HUES64 (cell line): Measurements from ENCODE around the gene ATP11A.

ENCODE experiments used
- H3K27ac ChIP-seq: 2 replicates; pipeline ENCODE4 v1.7.0; 2013; ENCODE audit warnings: low read depth, low read length, inconsistent platforms
- H3K27me3 ChIP-seq: 2 replicates; pipeline ENCODE4 v1.6.1; 2013; ENCODE audit warnings: mild to moderate bottlenecking, low read length; ENCODE audit not compliant: insufficient read depth
- H3K36me3 ChIP-seq: 2 replicates; pipeline ENCODE4 v1.6.1; 2013; ENCODE audit warnings: mild to moderate bottlenecking, low read length; ENCODE audit not compliant: insufficient read depth
- H3K4me1 ChIP-seq: 2 replicates; pipeline ENCODE4 v1.6.1; 2013; ENCODE audit warnings: mild to moderate bottlenecking, low read length, moderate library complexity; ENCODE audit not compliant: insufficient read depth
- H3K4me3 ChIP-seq: 2 replicates; pipeline ENCODE4 v1.5.1; 2013; ENCODE audit warnings: mild to moderate bottlenecking, low read length, moderate library complexity
- H3K9ac ChIP-seq: 2 replicates; pipeline ENCODE4 v1.6.1; 2013; ENCODE audit warnings: mild to moderate bottlenecking, low read depth, low read length
- H3K9me3 ChIP-seq: 2 replicates; pipeline ENCODE4 v1.6.1; 2013; ENCODE audit warnings: low read depth, low read length; ENCODE audit not compliant: insufficient read depth
- WGBS: fragments of 150-250, 120-280 bp; methylation state at CpG from one replicate; pipeline ENCODE4 v1.1.7; 2013; ENCODE audit warnings: missing lambda C conversion rate; 5-methylcytosine and 5-hydroxymethylcytosine counted together

ATP11A gene

DNA sequence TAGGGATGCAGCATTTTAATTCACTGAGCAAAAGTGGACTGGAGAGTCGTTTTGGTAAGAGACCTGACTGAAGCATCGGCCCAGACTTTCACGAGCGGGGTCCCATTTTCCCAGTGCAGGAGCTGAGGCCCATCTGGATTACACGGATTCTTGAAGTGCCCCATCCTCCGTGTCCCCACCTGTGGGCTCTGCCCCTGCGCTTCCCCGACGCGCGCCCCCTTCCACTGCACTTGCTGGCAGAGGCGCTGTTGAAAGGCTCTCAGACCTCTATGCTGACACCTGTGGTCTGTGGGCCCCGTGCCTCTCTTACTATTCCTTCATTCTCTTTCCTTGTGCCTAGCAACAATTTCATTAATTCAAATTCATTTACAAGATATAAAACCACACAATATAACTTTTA, 228.9 kb downstream of the ATP11A start:
- WGBS = 90% methylated on average over 13 of the region's 13 CpGs
- peaks cover 5% of the 10 kb centered on the region; the same call in 1 of the 2 replicates for H3K4me1 ChIP-seq
- no peaks in the 10 kb centered on the region for H3K27me3 ChIP-seq
- H3K9me3 ChIP-seq = no peaks in the 10 kb centered on the region
- no peak overlapping the region for H3K4me3 ChIP-seq
- H3K36me3 ChIP-seq = no peaks in the 10 kb centered on the region
- H3K9ac ChIP-seq = no peak overlapping the region
- no peak overlapping the region for H3K27ac ChIP-seq

DNA sequence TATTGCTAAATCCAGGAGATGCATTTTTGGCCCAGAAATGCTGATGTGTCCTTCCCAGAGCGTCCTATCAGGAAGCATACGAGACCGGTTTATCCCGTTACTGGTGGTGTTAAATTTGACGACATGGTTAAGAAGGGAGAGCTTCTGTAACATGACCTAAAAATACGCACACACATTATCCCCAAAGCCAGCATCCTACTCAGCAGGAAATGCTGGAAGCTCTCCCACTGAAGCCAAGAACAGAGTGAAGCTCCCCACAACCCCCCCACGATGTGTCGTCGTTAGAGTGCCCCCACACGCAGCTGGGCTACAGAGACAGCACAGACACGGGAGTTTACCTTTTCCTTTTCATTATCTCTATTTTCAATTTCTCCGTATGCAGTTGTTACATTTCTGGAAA, 234.1 kb downstream of the ATP11A start:
- H3K36me3 ChIP-seq = no peaks in the 10 kb centered on the region
- H3K9ac ChIP-seq = no peak overlapping the region
- H3K4me3 ChIP-seq = no peak overlapping the region
- 92% methylated on average over 12 of the region's 12 CpGs for WGBS
- peaks cover 7% of the 10 kb centered on the region; the same call in 1 of the 2 replicates for H3K9me3 ChIP-seq
- peaks cover 7% of the 10 kb centered on the region for H3K4me1 ChIP-seq
- no peak overlapping the region for H3K27ac ChIP-seq
- no peaks in the 10 kb centered on the region for H3K27me3 ChIP-seq

DNA sequence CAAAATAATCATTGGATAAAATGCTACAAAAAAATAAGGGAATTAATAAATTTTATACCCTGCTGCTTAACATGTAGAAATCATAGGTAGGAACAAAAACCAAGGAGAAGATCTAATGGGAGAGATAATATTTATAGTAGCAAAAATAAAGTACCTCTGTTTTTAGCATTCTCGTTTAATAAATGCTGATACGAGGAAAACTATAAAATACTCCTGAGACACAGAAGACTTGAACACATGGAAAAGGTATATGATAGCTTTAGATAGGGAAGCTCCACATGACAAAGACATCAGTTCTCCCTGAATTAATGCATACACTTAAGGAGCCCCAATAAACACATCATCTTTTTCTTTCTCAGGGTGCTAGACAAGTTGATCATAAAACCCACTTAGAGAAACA, 234.5 kb downstream of the ATP11A start:
- H3K4me3 ChIP-seq = no peak overlapping the region
- no peaks in the 10 kb centered on the region for H3K27me3 ChIP-seq
- H3K4me1 ChIP-seq = peaks cover 11% of the 10 kb centered on the region
- peaks cover 7% of the 10 kb centered on the region; the same call in 1 of the 2 replicates for H3K9me3 ChIP-seq
- H3K27ac ChIP-seq = no peak overlapping the region
- WGBS = no CpG with 5 or more reads among the region's 2 CpGs
- H3K9ac ChIP-seq = no peak overlapping the region
- no peaks in the 10 kb centered on the region for H3K36me3 ChIP-seq

- Histone ChIP-seq H3K27me3 (no peaks in the 10 kb centered on the region), H3K36me3 (no peaks in the 10 kb centered on the region), H3K9me3 (peaks cover 7% of the 10 kb centered on the region; the same call in 1 of the 2 replicates), H3K4me3 (no peak overlapping the region), H3K4me1 (peaks cover 7% of the 10 kb centered on the region; the same call in 1 of the 2 replicates), H3K27ac (no peak overlapping the region), H3K9ac (no peak overlapping the region)
- WGBS = 96% methylated on average over 15 of the region's 15 CpGs
Measured at GRCh38 chr13:112926003-112926402, 236.2 kb downstream of the ATP11A start.

DNA sequence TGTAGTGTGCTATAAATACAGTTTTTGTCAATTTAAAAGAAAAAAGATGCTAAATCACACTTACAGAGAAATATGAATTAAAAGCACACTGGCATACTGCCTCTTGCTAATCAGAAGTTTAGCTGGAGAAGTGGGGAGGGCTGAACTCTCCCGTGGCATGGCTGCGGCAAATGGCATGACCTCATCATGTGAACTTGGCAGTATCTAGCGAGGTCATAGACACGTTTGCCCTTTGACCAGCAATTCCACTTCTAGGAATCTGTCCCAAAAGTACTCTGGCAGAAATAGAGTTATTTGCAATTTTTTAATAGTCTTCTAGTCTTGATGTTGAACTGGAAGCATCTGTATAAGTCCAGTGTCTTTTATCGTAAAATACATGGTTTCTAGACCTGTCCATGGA, 237.2 kb downstream of the ATP11A start:
- 94% methylated on average over 5 of the region's 5 CpGs for WGBS
- H3K9me3 ChIP-seq = peaks cover 7% of the 10 kb centered on the region; the same call in 1 of the 2 replicates
- no peaks in the 10 kb centered on the region for H3K36me3 ChIP-seq
- H3K27ac ChIP-seq = no peak overlapping the region
- H3K4me3 ChIP-seq = no peak overlapping the region
- no peak overlapping the region for H3K9ac ChIP-seq
- H3K27me3 ChIP-seq = no peaks in the 10 kb centered on the region
- peaks cover 7% of the 10 kb centered on the region; the same call in 1 of the 2 replicates for H3K4me1 ChIP-seq

DNA sequence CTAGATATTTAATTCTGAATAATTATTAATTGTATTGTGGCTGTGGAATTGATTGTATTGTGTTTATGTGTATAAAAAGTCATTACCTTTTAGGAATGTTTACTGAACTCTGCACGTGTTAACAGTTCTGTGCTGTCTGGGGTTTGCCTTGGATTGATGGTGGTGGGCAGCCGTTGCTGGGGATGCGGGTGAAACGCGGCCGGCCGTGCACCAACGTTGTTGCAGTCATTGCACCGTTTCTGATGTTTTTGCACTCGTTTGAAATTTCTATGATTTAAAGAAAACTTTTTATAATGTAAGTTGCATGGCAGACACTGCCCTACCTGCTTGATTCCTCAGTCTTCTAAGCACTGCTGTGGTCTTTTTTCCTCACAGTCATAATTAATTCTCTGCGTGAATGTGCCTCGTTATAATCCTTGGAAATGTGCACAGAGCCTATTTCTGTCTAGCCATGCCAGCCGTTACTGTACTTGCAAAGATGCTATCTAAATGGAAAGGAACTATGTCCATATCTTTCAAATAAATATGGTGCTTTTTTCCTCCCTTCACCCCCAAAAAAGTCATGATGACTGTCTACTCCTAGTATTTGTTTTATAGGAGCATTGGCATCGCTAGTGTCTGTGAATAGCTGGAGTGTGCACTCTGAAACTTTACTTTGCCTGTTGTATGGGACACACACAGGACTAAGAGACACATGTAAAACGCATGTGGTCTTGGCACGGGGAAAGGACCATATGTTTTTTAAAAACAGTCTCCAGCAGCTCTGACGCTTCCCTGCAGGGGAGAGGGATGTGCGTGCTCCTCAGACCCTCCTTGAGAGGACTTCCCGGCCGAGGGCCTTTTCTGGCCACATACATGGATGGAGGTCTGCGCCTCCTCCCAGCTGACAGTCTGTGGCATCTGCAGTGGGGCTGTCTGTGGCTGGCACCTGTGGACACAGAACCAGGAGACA, 238.5 kb downstream of the ATP11A start:
- Histone ChIP-seq H3K9me3 (peaks cover 7% of the 10 kb centered on the region; the same call in 1 of the 2 replicates), H3K9ac (no peak overlapping the region), H3K4me3 (no peak overlapping the region), H3K36me3 (no peaks in the 10 kb centered on the region), H3K27me3 (no peaks in the 10 kb centered on the region), H3K27ac (no peak overlapping the region), H3K4me1 (peaks cover 7% of the 10 kb centered on the region; the same call in 1 of the 2 replicates)
- 90% methylated on average over 21 of the region's 21 CpGs for WGBS

DNA sequence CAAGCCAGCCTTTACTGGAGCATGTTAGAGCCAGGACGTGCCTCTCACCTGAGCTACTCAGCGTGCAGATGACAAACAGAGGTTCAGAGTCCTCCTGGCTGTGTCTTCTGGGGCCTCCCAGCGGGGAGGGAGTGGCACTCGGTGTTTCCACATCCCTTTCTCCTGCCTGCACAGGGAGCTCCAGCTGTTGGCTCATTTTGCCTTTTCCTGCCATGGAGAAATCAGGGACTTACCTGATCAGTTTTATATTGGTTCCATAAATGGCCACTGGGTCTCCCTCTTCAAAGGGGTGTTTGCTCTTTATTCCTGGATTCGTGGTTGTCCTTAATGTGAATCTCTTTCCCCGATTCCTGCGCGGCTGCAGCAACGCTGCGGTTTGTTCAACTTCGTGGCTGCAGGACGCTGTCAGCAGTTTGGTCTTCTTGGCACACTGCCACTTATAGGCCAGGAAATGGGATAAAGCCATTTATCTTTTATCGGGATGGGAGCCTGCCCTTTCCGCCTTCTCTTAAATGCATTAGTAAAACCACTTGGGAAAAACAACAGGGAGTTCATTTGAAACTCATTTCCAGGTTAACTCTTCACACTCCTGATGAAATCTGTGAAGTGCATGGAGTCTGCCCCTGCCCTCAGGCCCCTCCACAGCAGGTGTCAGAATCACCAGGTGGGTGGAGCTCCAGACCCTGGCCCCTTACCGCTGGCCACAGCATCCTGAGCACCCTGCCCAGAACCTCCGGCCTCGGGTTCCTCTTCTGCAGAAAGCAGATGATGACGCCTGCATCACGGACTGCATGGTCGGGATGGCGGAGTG, 239.3 kb downstream of the ATP11A start:
- H3K36me3 ChIP-seq = no peaks in the 10 kb centered on the region
- WGBS = 62% methylated on average over 21 of the region's 21 CpGs
- H3K4me3 ChIP-seq = no peak overlapping the region
- peaks cover 7% of the 10 kb centered on the region; the same call in 1 of the 2 replicates for H3K4me1 ChIP-seq
- no peak overlapping the region for H3K27ac ChIP-seq
- H3K9me3 ChIP-seq = peaks cover 7% of the 10 kb centered on the region; the same call in 1 of the 2 replicates
- no peaks in the 10 kb centered on the region for H3K27me3 ChIP-seq
- H3K9ac ChIP-seq = no peak overlapping the region

DNA sequence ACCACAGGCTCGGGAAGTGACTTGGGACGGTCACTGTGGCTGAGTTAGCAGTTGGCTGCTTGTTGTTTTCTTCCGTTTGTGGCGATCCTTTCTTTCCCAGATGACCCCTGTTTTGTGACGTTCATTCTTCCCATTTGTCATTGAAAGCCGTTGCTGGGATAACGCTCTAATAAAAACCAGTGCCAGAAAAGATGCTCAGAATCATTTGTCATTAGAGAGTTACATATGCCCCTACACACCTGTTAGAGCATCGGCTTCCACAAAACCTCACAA, 239.9 kb downstream of the ATP11A start:
- Histone ChIP-seq H3K36me3 (no peaks in the 10 kb centered on the region), H3K4me3 (no peak overlapping the region), H3K4me1 (peaks cover 7% of the 10 kb centered on the region; the same call in 1 of the 2 replicates), H3K9me3 (peaks cover 7% of the 10 kb centered on the region; the same call in 1 of the 2 replicates), H3K27ac (no peak overlapping the region), H3K9ac (no peak overlapping the region), H3K27me3 (no peaks in the 10 kb centered on the region)
- whole genome bisulfite sequencing = 87% methylated on average over 8 of the region's 8 CpGs

- Histone ChIP-seq H3K4me1 (peaks cover 7% of the 10 kb centered on the region; the same call in 1 of the 2 replicates), H3K9ac (no peak overlapping the region), H3K4me3 (no peak overlapping the region), H3K27ac (no peak overlapping the region), H3K36me3 (no peaks in the 10 kb centered on the region), H3K9me3 (peaks cover 7% of the 10 kb centered on the region; the same call in 1 of the 2 replicates), H3K27me3 (no peaks in the 10 kb centered on the region)
Measured at GRCh38 chr13:112930192-112930591, 240.4 kb downstream of the ATP11A start.

- no peaks in the 10 kb centered on the region for H3K36me3 ChIP-seq
- 76% methylated on average over 32 of the region's 32 CpGs for WGBS
- H3K27me3 ChIP-seq = no peaks in the 10 kb centered on the region
- H3K4me1 ChIP-seq = peaks cover 7% of the 10 kb centered on the region; the same call in 1 of the 2 replicates
- no peak overlapping the region for H3K27ac ChIP-seq
- peaks cover 7% of the 10 kb centered on the region; the same call in 1 of the 2 replicates for H3K9me3 ChIP-seq
- H3K9ac ChIP-seq = no peak overlapping the region
- H3K4me3 ChIP-seq = no peak overlapping the region
Measured at GRCh38 chr13:112931028-112931934, 241.4 kb downstream of the ATP11A start.
